Endodermal cell (in vitro differentiated cells): ENCODE data around the gene TMEM108. TPM values are rescaled to one million over a fixed set of nuclear protein-coding genes. Genes with fewer than 3 reads are reported as not detected.

Experiments
- DNase-seq: peaks from one replicate; pipeline ENCODE4 v3.0.0-alpha.2; 2017
- H3K27ac ChIP-seq: 2 replicates; pipeline ENCODE4 v1.5.1; 2013; ENCODE audit warnings: mild to moderate bottlenecking, low read depth, low read length, moderate library complexity
- H3K27me3 ChIP-seq: 2 replicates; pipeline ENCODE4 v1.6.1; 2013; ENCODE audit warnings: mild to moderate bottlenecking, low read length, moderate library complexity; ENCODE audit not compliant: insufficient read depth, control insufficient read depth, poor library complexity, severe bottlenecking
- H3K36me3 ChIP-seq: 2 replicates; pipeline ENCODE4 v1.7.0; 2013; ENCODE audit warnings: mild to moderate bottlenecking, low read length, moderate library complexity; ENCODE audit not compliant: control insufficient read depth, insufficient read depth
- H3K4me1 ChIP-seq: one replicate; pipeline ENCODE4 v1.7.0; 2013; ENCODE audit warnings: low read length; ENCODE audit not compliant: control insufficient read depth, insufficient read depth
- H3K4me3 ChIP-seq: 2 replicates; pipeline ENCODE4 v1.5.1; 2013; ENCODE audit warnings: mild to moderate bottlenecking, low read length, moderate library complexity
- H3K9ac ChIP-seq: 2 replicates; pipeline ENCODE4 v1.6.1; 2013; ENCODE audit warnings: mild to moderate bottlenecking, low read length, moderate library complexity; ENCODE audit not compliant: poor library complexity, severe bottlenecking; ENCODE audit errors: extremely low read depth
- H3K9me3 ChIP-seq: 2 replicates; pipeline ENCODE4 v1.6.1; 2013; ENCODE audit warnings: mild to moderate bottlenecking, low read length, moderate library complexity; ENCODE audit not compliant: control insufficient read depth
- H3K27ac Mint-ChIP-seq: 2 replicates; pipeline ENCODE4 v1.8.0; 2020; ENCODE audit warnings: mixed read lengths
- H3K27me3 Mint-ChIP-seq: 2 replicates; pipeline ENCODE4 v1.8.0; 2021; ENCODE audit warnings: mild to moderate bottlenecking, mixed read lengths; ENCODE audit not compliant: insufficient read depth
- H3K36me3 Mint-ChIP-seq: 2 replicates; pipeline ENCODE4 v1.8.0; 2020; ENCODE audit warnings: low read depth, mixed read lengths
- H3K4me1 Mint-ChIP-seq: 2 replicates; pipeline ENCODE4 v1.8.0; 2020; ENCODE audit warnings: mixed read lengths
- H3K4me3 Mint-ChIP-seq: 2 replicates; pipeline ENCODE4 v1.8.0; 2020; ENCODE audit warnings: mild to moderate bottlenecking, moderate library complexity, mixed read lengths
- H3K9me3 Mint-ChIP-seq: 2 replicates; pipeline ENCODE4 v1.8.0; 2020; ENCODE audit warnings: mild to moderate bottlenecking, mixed read lengths
- CTCF ChIP-seq: fragments of 200-600 bp; sonication (generic); conservative IDR thresholded peaks from 2 replicates; pipeline ENCODE4 v1.5.0; 2021; ENCODE audit warnings: antibody characterized with exemption, mild to moderate bottlenecking
- WGBS, 2 experiments: methylation state at CpG; one replicate each; pipeline versions ENCODE4 v1.1.5 to v1.1.7; 2013; ENCODE audit warnings: missing lambda C conversion rate in 2 of 2, mixed read lengths in 1 of 2; ENCODE audit not compliant: insufficient coverage in 1 of 2, insufficient read length in 1 of 2; 5-methylcytosine and 5-hydroxymethylcytosine counted together
- total RNA-seq, 2 donors: library from RNA; stranded (reverse); fragmentation: NEBNext Ultra II Directional in 1 of 2; extraction: Animal tissue kit (Norgen Biotek cat#: 25700) in 1 of 2; gene quantifications; 2 replicates in 1 of 2; 3 replicates in 1 of 2; pipeline ENCODE4 v1.2.1, GENCODE V29; 2021

Gene TMEM108
- total RNA-seq, 2 donors from 2014 or later, result 4.8 to 7.9 TPM

DNA sequence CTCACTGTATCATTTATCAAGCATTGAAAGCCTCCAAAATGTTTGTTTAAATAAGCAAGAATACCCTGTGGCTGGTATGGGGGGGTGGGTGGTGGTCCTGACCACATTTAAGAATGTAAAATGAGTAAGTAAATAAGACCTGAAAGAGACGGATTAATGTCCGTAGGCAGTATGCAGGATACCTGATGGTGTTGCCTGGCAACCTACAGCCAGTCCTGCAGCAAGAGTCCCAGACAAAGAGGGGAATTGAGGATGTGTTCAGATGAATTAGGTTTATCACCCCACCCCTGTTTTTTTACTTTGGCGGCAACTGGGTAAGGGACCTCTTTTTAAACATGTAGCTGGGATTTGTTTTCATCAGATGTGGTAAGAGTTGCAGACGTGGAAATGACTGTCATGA lies 261.9 kb downstream of the TMEM108 start:
- peaks cover 4% of the 10 kb centered on the region for H3K9me3 Mint-ChIP-seq
- no peak overlapping the region for H3K27ac Mint-ChIP-seq
- no peaks in the 10 kb centered on the region for H3K27me3 Mint-ChIP-seq
- H3K9me3 ChIP-seq, result no peaks in the 10 kb centered on the region
- no peak for TF ChIP-seq CTCF
- peaks cover 25% of the 10 kb centered on the region for H3K4me1 Mint-ChIP-seq
- no peaks in the 10 kb centered on the region for H3K36me3 Mint-ChIP-seq
- no peaks in the 10 kb centered on the region for H3K36me3 ChIP-seq
- H3K9ac ChIP-seq, result no peak overlapping the region
- peaks cover 4% of the 10 kb centered on the region for H3K4me1 ChIP-seq
- WGBS, 2 experiments, result 65 to 72% methylated on average over 2 to 4 of the region's 4 CpGs
- H3K4me3 ChIP-seq, result no peak overlapping the region
- no peaks in the 10 kb centered on the region for H3K27me3 ChIP-seq
- H3K27ac ChIP-seq, result peak overlapping the region; percentile 7
- no peak for DNase-seq
- H3K4me3 Mint-ChIP-seq, result no peak overlapping the region

DNA sequence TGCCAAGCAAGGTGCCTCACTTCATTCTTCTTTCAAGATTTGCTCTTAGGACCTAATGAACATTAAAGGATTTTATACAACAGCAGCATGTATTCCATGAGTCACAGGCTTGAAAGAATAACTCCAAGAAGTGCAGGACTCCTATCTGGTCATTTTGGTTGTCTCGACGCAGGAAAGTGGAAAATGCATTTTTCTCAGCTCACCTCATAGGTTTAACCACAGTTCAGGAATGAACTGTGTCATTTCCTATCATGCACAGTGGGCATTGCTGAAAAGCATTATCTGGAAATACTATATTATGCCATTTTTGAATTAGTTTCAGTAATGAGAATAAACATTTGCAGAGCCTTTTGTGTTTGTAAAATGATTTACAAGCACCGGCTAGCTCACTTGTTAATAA lies 263.0 kb downstream of the TMEM108 start:
- 96 to 97% methylated on average over 3 of the region's 3 CpGs for WGBS, 2 experiments
- H3K4me1 Mint-ChIP-seq, result peaks cover 21% of the 10 kb centered on the region

DNA sequence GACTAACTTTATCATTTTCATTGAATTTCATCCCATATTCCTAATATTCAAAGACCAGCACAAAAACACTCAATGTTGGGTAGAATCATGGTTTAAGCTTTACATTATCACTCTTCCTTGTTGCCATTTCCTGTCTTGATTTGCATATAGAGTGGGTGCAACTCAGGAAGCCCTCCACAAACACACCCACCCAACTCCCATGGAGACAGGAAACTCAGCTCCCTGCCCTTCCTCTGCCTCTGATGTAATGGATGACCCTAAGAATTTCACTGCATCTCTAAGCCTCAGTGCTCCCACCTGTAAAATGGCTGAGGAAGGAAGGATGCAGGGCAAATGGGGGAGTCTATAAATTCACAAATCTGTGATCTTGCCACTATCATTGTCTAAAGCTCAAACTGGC lies 263.5 kb downstream of the TMEM108 start:
- no peaks in the 10 kb centered on the region for H3K36me3 ChIP-seq
- TF ChIP-seq CTCF, result no peak
- H3K9ac ChIP-seq, result no peak overlapping the region
- Mint-ChIP-seq H3K4me1 (peaks cover 21% of the 10 kb centered on the region), H3K27ac (no peak overlapping the region), H3K9me3 (peaks cover 9% of the 10 kb centered on the region), H3K36me3 (no peaks in the 10 kb centered on the region), H3K27me3 (no peaks in the 10 kb centered on the region), H3K4me3 (no peak overlapping the region)
- H3K4me1 ChIP-seq, result peaks cover 4% of the 10 kb centered on the region
- no peak overlapping the region for H3K4me3 ChIP-seq
- no peak overlapping the region for H3K27ac ChIP-seq
- DNase-seq, result no peak
- H3K27me3 ChIP-seq, result no peaks in the 10 kb centered on the region
- H3K9me3 ChIP-seq, result no peaks in the 10 kb centered on the region

More for the DNA sequence above, 263.0 kb downstream of the TMEM108 start:
- Mint-ChIP-seq H3K27me3 (no peaks in the 10 kb centered on the region), H3K9me3 (peaks cover 4% of the 10 kb centered on the region), H3K4me3 (no peak overlapping the region), H3K27ac (no peak overlapping the region), H3K36me3 (no peaks in the 10 kb centered on the region)
- DNase-seq, result no peak
- Histone ChIP-seq H3K9ac (no peak overlapping the region), H3K4me3 (no peak overlapping the region), H3K9me3 (no peaks in the 10 kb centered on the region), H3K4me1 (peaks cover 4% of the 10 kb centered on the region), H3K36me3 (no peaks in the 10 kb centered on the region), H3K27ac (no peak overlapping the region), H3K27me3 (no peaks in the 10 kb centered on the region)
- no peak for TF ChIP-seq CTCF
